Nephron (organoid): Measurements from ENCODE around the gene FHOD3.

Experiments used
- H3K27ac Mint-ChIP-seq, 3 experiments: 2 replicates each; pipeline ENCODE4 v1.8.0; 2020; ENCODE audit warnings: mixed read lengths in 3 of 3, mild to moderate bottlenecking in 2 of 3, moderate library complexity in 1 of 3
- H3K27me3 Mint-ChIP-seq: 2 replicates; pipeline ENCODE4 v1.8.0; 2021; ENCODE audit warnings: low read depth, mild to moderate bottlenecking, moderate library complexity, mixed read lengths
- H3K36me3 Mint-ChIP-seq: 2 replicates; pipeline ENCODE4 v1.8.0; 2020; ENCODE audit warnings: low read depth, mixed read lengths
- H3K4me1 Mint-ChIP-seq: 2 replicates; pipeline ENCODE4 v1.8.0; 2020; ENCODE audit warnings: mixed read lengths
- H3K4me3 Mint-ChIP-seq, 3 experiments: 2 replicates each; pipeline ENCODE4 v1.8.0; 2020; ENCODE audit warnings: mild to moderate bottlenecking in 3 of 3, mixed read lengths in 3 of 3, moderate library complexity in 2 of 3
- H3K9me3 Mint-ChIP-seq: 2 replicates; pipeline ENCODE4 v1.8.0; 2020; ENCODE audit warnings: mixed read lengths
- TF ChIP-seq, protein P1 (sequence below), 3 experiments: fragments of 200-600 bp; sonication (generic); IDR thresholded peaks; one replicate each; pipeline ENCODE4 v1.5.0; 2021; ENCODE audit warnings: antibody characterized with exemption in 3 of 3; ENCODE audit not compliant: unreplicated experiment in 3 of 3

FHOD3 gene

DNA sequence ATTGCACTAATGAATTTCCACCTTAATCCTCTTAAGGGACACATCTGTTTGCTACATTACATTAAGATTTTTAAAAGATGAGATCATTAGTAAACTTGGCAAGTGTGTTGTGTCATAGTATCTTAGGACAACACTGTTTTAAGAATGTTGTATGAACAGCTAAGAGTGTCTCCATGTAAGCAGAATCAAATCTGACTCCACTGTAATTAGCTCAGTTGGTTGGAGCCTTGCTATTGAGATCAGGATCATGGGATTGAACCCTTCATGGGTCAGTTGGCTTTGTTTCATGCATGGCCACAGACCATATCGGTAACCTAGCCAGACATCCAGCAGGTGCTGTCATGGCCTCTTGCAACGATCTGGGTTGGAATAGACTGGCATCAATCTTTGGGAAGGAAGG, 5.2 kb downstream of the FHOD3 start:
- TF ChIP-seq, protein P1, sequence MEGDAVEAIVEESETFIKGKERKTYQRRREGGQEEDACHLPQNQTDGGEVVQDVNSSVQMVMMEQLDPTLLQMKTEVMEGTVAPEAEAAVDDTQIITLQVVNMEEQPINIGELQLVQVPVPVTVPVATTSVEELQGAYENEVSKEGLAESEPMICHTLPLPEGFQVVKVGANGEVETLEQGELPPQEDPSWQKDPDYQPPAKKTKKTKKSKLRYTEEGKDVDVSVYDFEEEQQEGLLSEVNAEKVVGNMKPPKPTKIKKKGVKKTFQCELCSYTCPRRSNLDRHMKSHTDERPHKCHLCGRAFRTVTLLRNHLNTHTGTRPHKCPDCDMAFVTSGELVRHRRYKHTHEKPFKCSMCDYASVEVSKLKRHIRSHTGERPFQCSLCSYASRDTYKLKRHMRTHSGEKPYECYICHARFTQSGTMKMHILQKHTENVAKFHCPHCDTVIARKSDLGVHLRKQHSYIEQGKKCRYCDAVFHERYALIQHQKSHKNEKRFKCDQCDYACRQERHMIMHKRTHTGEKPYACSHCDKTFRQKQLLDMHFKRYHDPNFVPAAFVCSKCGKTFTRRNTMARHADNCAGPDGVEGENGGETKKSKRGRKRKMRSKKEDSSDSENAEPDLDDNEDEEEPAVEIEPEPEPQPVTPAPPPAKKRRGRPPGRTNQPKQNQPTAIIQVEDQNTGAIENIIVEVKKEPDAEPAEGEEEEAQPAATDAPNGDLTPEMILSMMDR (IDR thresholded peaks at IDR 0.05; ENCODE audit: unreplicated experiment in 3 of 3) = no peak
- H3K4me3 Mint-ChIP-seq = peak overlapping the region in 1 of 3 experiments; percentile 28
- peaks cover 58% of the 10 kb centered on the region for H3K4me1 Mint-ChIP-seq
- H3K27ac Mint-ChIP-seq = peak overlapping the region in 2 of 3 experiments; percentile 0 to 13
- peaks cover 41% of the 10 kb centered on the region for H3K27me3 Mint-ChIP-seq
- H3K9me3 Mint-ChIP-seq = no peaks in the 10 kb centered on the region
- no peaks in the 10 kb centered on the region for H3K36me3 Mint-ChIP-seq

DNA sequence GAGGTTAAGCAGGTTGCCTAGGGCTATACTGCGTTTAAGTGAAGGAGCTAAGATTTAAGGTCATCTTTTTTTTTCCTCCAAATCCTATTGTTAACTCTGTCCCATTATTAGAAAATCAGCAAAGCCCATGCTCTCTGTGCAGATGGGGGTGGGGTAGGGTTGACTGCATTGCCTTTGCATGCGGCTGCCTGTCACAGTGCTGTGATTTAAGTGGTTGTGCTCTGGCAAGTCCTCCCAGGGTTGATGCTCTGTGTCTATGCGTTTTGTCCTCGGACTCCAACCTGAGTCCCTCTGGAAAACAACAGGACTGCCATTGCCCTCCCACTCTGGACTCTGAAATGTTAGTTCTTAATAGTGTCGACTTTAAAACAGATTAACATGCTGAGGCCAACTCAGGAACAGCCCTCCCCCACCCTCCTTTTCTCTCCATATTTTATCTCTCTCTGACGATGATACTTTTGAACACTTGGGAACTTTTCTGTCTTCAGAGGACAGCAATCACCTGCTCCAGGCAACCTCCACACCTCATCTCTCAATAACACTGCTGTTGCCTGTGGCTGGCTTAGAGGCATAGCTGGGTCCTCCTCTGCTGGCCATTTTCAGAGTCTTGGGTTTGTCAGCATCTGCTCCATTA, 5.8 kb downstream of the FHOD3 start:
- H3K36me3 Mint-ChIP-seq = no peaks in the 10 kb centered on the region
- peaks cover 41% of the 10 kb centered on the region for H3K27me3 Mint-ChIP-seq
- H3K4me3 Mint-ChIP-seq = peak overlapping the region in 2 of 3 experiments; percentile 8 to 14
- TF ChIP-seq, protein P1 (IDR thresholded peaks at IDR 0.05; ENCODE audit: unreplicated experiment in 3 of 3) = no peak
- peaks cover 62% of the 10 kb centered on the region for H3K4me1 Mint-ChIP-seq
- H3K27ac Mint-ChIP-seq = peak overlapping the region in 1 of 3 experiments; percentile 0
- H3K9me3 Mint-ChIP-seq = no peaks in the 10 kb centered on the region

DNA sequence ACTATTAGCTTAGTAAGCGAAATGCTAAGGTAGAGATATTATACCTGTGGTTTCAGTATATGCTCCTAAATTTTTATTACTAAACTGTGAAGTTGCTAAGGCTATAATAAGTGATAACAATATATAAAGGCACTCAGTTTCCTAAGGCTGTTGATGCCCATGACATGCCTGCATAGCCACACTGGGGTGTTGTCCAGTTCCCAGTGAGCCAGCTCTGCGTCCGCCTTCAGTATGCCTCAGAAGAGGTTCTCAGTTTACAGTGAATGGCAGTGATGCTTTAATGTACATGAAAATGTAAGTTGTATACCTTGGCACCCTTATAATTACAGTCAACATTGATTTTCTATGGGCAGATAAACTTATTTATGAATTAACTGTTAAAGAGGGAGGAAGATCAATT, 7.2 kb downstream of the FHOD3 start:
- Mint-ChIP-seq H3K27me3 (peaks cover 30% of the 10 kb centered on the region), H3K4me1 (peaks cover 65% of the 10 kb centered on the region), H3K36me3 (no peaks in the 10 kb centered on the region), H3K9me3 (no peaks in the 10 kb centered on the region), H3K27ac (no peak overlapping the region), H3K4me3 (no peak overlapping the region)
- TF ChIP-seq, protein P1 (IDR thresholded peaks at IDR 0.05; ENCODE audit: unreplicated experiment in 3 of 3) = no peak

DNA sequence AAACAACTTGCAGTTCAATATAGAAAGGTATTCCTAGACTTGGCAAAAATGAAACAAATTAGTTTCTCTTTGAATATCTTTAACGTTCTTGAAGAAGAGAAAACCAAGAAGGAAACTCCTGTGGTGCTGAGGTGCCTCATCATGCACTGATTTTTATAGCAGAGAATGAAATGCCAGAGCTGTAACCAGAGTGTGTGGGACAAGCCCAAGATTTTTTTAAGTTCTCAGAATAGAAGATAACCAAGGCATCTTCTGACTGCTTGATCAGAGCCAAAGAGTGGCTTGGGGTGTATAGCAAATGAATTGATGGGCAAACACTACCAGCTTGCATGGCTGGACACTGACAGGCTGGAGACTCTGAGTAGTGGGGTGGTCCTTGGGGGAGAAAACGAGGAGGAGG, 7.9 kb downstream of the FHOD3 start:
- H3K27ac Mint-ChIP-seq = no peak overlapping the region
- no peaks in the 10 kb centered on the region for H3K9me3 Mint-ChIP-seq
- TF ChIP-seq, protein P1 (IDR thresholded peaks at IDR 0.05; ENCODE audit: unreplicated experiment in 3 of 3) = no peak
- H3K36me3 Mint-ChIP-seq = no peaks in the 10 kb centered on the region
- peaks cover 67% of the 10 kb centered on the region for H3K4me1 Mint-ChIP-seq
- no peak overlapping the region for H3K4me3 Mint-ChIP-seq
- H3K27me3 Mint-ChIP-seq = peaks cover 25% of the 10 kb centered on the region

DNA sequence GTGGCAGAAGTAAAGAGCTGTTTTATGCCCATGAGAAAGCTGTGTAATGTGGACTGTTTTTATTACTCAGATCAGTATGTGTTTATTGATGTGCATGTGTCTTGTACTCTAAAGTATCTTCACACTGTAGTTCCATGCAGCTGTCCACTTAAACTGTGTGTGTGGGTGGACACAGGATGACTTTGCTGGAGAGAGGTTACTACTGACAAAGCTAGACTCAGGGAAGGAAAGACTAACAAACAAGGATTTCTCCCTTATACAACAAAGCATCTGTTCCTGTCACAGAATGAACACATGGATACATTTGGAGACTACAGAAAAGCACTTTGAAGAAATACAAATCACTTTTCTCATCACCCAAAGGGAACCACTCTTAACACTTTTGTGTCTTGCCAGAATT, 10.0 kb downstream of the FHOD3 start:
- peaks cover 19% of the 10 kb centered on the region for H3K27me3 Mint-ChIP-seq
- no peaks in the 10 kb centered on the region for H3K36me3 Mint-ChIP-seq
- H3K9me3 Mint-ChIP-seq = no peaks in the 10 kb centered on the region
- H3K27ac Mint-ChIP-seq = no peak overlapping the region
- TF ChIP-seq, protein P1 (IDR thresholded peaks at IDR 0.05; ENCODE audit: unreplicated experiment in 3 of 3) = no peak
- H3K4me1 Mint-ChIP-seq = peaks cover 64% of the 10 kb centered on the region
- H3K4me3 Mint-ChIP-seq = no peak overlapping the region
